ENCODE data around the gene POU2F3. TPM values are rescaled to one million over a fixed set of nuclear protein-coding genes. Genes with fewer than 3 reads are reported as not detected.

The POU2F3 gene
- total RNA-seq, 1 experiment from 2014 or later, result 0.62 TPM

GRCh38 chr11:120200677-120201076 is 39.3 kb upstream of the POU2F3 start:
- intact Hi-C loops (cut with micrococcal nuclease), result no loop called here
- no peaks in the 10 kb centered on the region for H3K36me3 ChIP-seq (ENCODE audit: low read depth, low read length)
- no TSS peak for BruUV-seq (replicated peaks)
- no peaks in the 10 kb centered on the region for H3K9me3 ChIP-seq (ENCODE audit: low read length)
- peaks cover 3% of the 10 kb centered on the region; the same call in 1 of the 2 replicates for H3K27me3 ChIP-seq (ENCODE audit: low read length)
- H3K4me1 ChIP-seq (ENCODE audit: insufficient read depth, low read length), result no peaks in the 10 kb centered on the region
- TF ChIP-seq CTCF (conservative IDR thresholded peaks at IDR 0.05; ENCODE audit: low read depth, low read length) (no peak), EZH2 (IDR thresholded peaks at IDR 0.05; ENCODE audit: low read length, unreplicated experiment) (no peak), EZH2phosphoT487 (IDR thresholded peaks at IDR 0.05; ENCODE audit: borderline replicate concordance, low read length) (no peak)
- no peak for DNase-seq
- H3K9ac ChIP-seq (ENCODE audit: low read length), result no peak overlapping the region
- no peak overlapping the region for H3K4me2 ChIP-seq (ENCODE audit: low read length)
- H3K79me2 ChIP-seq (ENCODE audit: low read length), result no peaks in the 10 kb centered on the region
- no peaks in the 10 kb centered on the region for H3F3A ChIP-seq (ENCODE audit: low read length, unreplicated experiment)
- ChIA-PET POLR2A (ENCODE audit: unreplicated experiment) (no interaction called here), CTCF (no interaction called here)
- no peak for ATAC-seq
- H2AFZ ChIP-seq (ENCODE audit: low read length), result no peak overlapping the region
- no peaks in the 10 kb centered on the region for H4K20me1 ChIP-seq (ENCODE audit: low read length)
- H3K27ac ChIP-seq (ENCODE audit: low read length), result no peak overlapping the region
- H3K9me2 ChIP-seq (replicated peaks; ENCODE audit: low read length), result no peaks in the 10 kb centered on the region
- no peak overlapping the region for H3K4me3 ChIP-seq (ENCODE audit: low read length)

GRCh38 chr11:120201653-120202052 is 38.3 kb upstream of the POU2F3 start:
- BruUV-seq (replicated peaks), result no TSS peak

GRCh38 chr11:120203626-120204025 is 36.3 kb upstream of the POU2F3 start:
- H3K27ac ChIP-seq (ENCODE audit: low read length), result no peak overlapping the region
- DNase-seq (no peak), ATAC-seq (no peak)
- no peak overlapping the region for H3K9ac ChIP-seq (ENCODE audit: low read length)
- no peaks in the 10 kb centered on the region for H3K79me2 ChIP-seq (ENCODE audit: low read length)
- CTCF ChIA-PET, result no interaction called here
- H4K20me1 ChIP-seq (ENCODE audit: low read length), result no peaks in the 10 kb centered on the region
- intact Hi-C loops (cut with micrococcal nuclease), result no loop called here
- no peak overlapping the region for H3K4me3 ChIP-seq (ENCODE audit: low read length)
- H3K27me3 ChIP-seq (ENCODE audit: low read length), result peaks cover 3% of the 10 kb centered on the region; the same call in 1 of the 2 replicates
- no peak overlapping the region for H2AFZ ChIP-seq (ENCODE audit: low read length)
- H3F3A ChIP-seq (ENCODE audit: low read length, unreplicated experiment), result no peaks in the 10 kb centered on the region
- no TSS peak for BruUV-seq (replicated peaks)
- H3K9me2 ChIP-seq (replicated peaks; ENCODE audit: low read length), result no peaks in the 10 kb centered on the region
- no peaks in the 10 kb centered on the region for H3K9me3 ChIP-seq (ENCODE audit: low read length)
- no peak overlapping the region for H3K4me2 ChIP-seq (ENCODE audit: low read length)
- TF ChIP-seq CTCF (conservative IDR thresholded peaks at IDR 0.05; ENCODE audit: low read depth, low read length) (no peak), EZH2phosphoT487 (IDR thresholded peaks at IDR 0.05; ENCODE audit: borderline replicate concordance, low read length) (no peak), EZH2 (IDR thresholded peaks at IDR 0.05; ENCODE audit: low read length, unreplicated experiment) (no peak)
- no peaks in the 10 kb centered on the region for H3K36me3 ChIP-seq (ENCODE audit: low read depth, low read length)
- POLR2A ChIA-PET (ENCODE audit: unreplicated experiment), result no interaction called here
- H3K4me1 ChIP-seq (ENCODE audit: insufficient read depth, low read length), result peaks cover 7% of the 10 kb centered on the region

More at GRCh38 chr11:120201653-120202052, 38.3 kb upstream of the POU2F3 start:
- Histone ChIP-seq H3K9ac (ENCODE audit: low read length) (no peak overlapping the region), H3K79me2 (ENCODE audit: low read length) (no peaks in the 10 kb centered on the region), H3K9me3 (ENCODE audit: low read length) (no peaks in the 10 kb centered on the region), H3K27me3 (ENCODE audit: low read length) (peaks cover 3% of the 10 kb centered on the region; the same call in 1 of the 2 replicates), H3K4me2 (ENCODE audit: low read length) (no peak overlapping the region), H3K4me1 (ENCODE audit: insufficient read depth, low read length) (no peaks in the 10 kb centered on the region), H3K4me3 (ENCODE audit: low read length) (no peak overlapping the region), H3K9me2 (replicated peaks; ENCODE audit: low read length) (no peaks in the 10 kb centered on the region), H3F3A (ENCODE audit: low read length, unreplicated experiment) (no peaks in the 10 kb centered on the region), H4K20me1 (ENCODE audit: low read length) (no peaks in the 10 kb centered on the region), H3K36me3 (ENCODE audit: low read depth, low read length) (no peaks in the 10 kb centered on the region), H2AFZ (ENCODE audit: low read length) (no peak overlapping the region), H3K27ac (ENCODE audit: low read length) (no peak overlapping the region)
- POLR2A ChIA-PET (ENCODE audit: unreplicated experiment), result no interaction called here
- intact Hi-C loops (cut with micrococcal nuclease), result no loop called here
- no peak for TF ChIP-seq EZH2 (IDR thresholded peaks at IDR 0.05; ENCODE audit: low read length, unreplicated experiment)
- DNase-seq (no peak), ATAC-seq (no peak)
- CTCF ChIA-PET, result no interaction called here
